C4-2B (cell line): ENCODE measurements around the gene CACNB4.

Experiments
- ZFX ChIP-seq: fragments of 450-650 bp; IDR thresholded peaks from 2 replicates; pipeline ENCODE4 v1.6.1; 2017
- TF ChIP-seq, protein P1 (sequence below): fragments of 450-650 bp; conservative IDR thresholded peaks from 2 replicates; pipeline ENCODE4 v1.5.1; 2017; ENCODE audit warnings: mild to moderate bottlenecking

DNA sequence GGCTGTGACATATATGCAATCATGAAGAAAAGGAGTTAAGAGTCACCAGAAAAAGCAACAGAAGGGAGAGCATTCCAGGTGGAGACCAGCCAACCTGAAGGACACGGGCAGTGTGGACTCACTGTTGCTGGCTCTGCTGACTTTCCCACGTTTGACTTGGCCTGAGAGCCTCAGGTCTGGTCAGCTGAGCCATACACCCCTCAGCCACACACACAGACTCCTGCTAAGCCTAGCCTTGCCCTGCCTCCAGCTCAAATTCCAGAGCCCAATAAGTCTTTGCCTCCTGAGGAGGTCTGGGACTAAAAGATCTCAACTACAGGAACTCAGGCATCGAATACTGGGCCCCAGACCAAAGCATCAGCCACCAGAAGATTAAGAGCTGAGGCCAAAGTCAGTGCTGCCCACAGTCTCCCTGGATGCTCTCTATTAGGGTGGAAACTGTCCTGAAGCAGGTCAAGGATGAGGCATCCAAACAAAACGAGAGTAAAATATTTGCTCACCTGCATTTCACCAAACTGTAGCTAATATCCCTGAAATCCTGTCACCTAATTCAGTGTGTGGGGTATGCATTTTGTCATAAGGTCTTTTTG is 23.3 kb downstream of the CACNB4 start:
- TF ChIP-seq, protein P1, sequence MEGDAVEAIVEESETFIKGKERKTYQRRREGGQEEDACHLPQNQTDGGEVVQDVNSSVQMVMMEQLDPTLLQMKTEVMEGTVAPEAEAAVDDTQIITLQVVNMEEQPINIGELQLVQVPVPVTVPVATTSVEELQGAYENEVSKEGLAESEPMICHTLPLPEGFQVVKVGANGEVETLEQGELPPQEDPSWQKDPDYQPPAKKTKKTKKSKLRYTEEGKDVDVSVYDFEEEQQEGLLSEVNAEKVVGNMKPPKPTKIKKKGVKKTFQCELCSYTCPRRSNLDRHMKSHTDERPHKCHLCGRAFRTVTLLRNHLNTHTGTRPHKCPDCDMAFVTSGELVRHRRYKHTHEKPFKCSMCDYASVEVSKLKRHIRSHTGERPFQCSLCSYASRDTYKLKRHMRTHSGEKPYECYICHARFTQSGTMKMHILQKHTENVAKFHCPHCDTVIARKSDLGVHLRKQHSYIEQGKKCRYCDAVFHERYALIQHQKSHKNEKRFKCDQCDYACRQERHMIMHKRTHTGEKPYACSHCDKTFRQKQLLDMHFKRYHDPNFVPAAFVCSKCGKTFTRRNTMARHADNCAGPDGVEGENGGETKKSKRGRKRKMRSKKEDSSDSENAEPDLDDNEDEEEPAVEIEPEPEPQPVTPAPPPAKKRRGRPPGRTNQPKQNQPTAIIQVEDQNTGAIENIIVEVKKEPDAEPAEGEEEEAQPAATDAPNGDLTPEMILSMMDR = no peak
- no peak for TF ChIP-seq ZFX
